ENCODE data around the gene RAI2. TPM values are rescaled to one million over a fixed set of nuclear protein-coding genes. Genes with fewer than 3 reads are reported as not detected.

Gene RAI2
- total RNA-seq, 1 donor from 2014 or later: 7.0 TPM

- TF ChIP-seq CTCF (IDR thresholded peaks at IDR 0.05; ENCODE audit: unreplicated experiment): no peak
- Mint-ChIP-seq H3K36me3 (ENCODE audit: low read depth, unreplicated experiment) (no peaks in the 10 kb centered on the region), H3K4me3 (ENCODE audit: unreplicated experiment) (no peak overlapping the region), H3K9me3 (ENCODE audit: unreplicated experiment) (no peaks in the 10 kb centered on the region), H3K27me3 (ENCODE audit: unreplicated experiment) (no peaks in the 10 kb centered on the region), H3K4me1 (ENCODE audit: unreplicated experiment) (peaks cover 3% of the 10 kb centered on the region), H3K27ac (ENCODE audit: unreplicated experiment) (no peak overlapping the region)
- no peak for DNase-seq (ENCODE audit: low spot score)
These were observed 46.5 kb downstream of the RAI2 start for GRCh38 chrX:17814557-17814956.

GRCh38 chrX:17814059-17814458, 47.0 kb downstream of the RAI2 start:
- H3K9me3 Mint-ChIP-seq (ENCODE audit: unreplicated experiment): no peaks in the 10 kb centered on the region

GRCh38 chrX:17813277-17813676, 47.8 kb downstream of the RAI2 start:
- Mint-ChIP-seq H3K27me3 (ENCODE audit: unreplicated experiment) (no peaks in the 10 kb centered on the region), H3K4me3 (ENCODE audit: unreplicated experiment) (no peak overlapping the region), H3K36me3 (ENCODE audit: low read depth, unreplicated experiment) (no peaks in the 10 kb centered on the region), H3K4me1 (ENCODE audit: unreplicated experiment) (peaks cover 3% of the 10 kb centered on the region), H3K9me3 (ENCODE audit: unreplicated experiment) (no peaks in the 10 kb centered on the region), H3K27ac (ENCODE audit: unreplicated experiment) (no peak overlapping the region)
- no peak for DNase-seq (ENCODE audit: low spot score)
- no peak for TF ChIP-seq CTCF (IDR thresholded peaks at IDR 0.05; ENCODE audit: unreplicated experiment)

More at GRCh38 chrX:17814059-17814458, 47.0 kb downstream of the RAI2 start:
- H3K4me1 Mint-ChIP-seq (ENCODE audit: unreplicated experiment): peaks cover 3% of the 10 kb centered on the region
- H3K36me3 Mint-ChIP-seq (ENCODE audit: low read depth, unreplicated experiment): no peaks in the 10 kb centered on the region
- no peak overlapping the region for H3K4me3 Mint-ChIP-seq (ENCODE audit: unreplicated experiment)
- no peak for TF ChIP-seq CTCF (IDR thresholded peaks at IDR 0.05; ENCODE audit: unreplicated experiment)
- DNase-seq (ENCODE audit: low spot score): no peak
- H3K27me3 Mint-ChIP-seq (ENCODE audit: unreplicated experiment): no peaks in the 10 kb centered on the region
- no peak overlapping the region for H3K27ac Mint-ChIP-seq (ENCODE audit: unreplicated experiment)

- peak; percentile 31 for TF ChIP-seq CTCF (IDR thresholded peaks at IDR 0.05; ENCODE audit: unreplicated experiment)
- no peaks in the 10 kb centered on the region for H3K27me3 Mint-ChIP-seq (ENCODE audit: unreplicated experiment)
- H3K36me3 Mint-ChIP-seq (ENCODE audit: low read depth, unreplicated experiment): no peaks in the 10 kb centered on the region
- H3K4me3 Mint-ChIP-seq (ENCODE audit: unreplicated experiment): no peak overlapping the region
- H3K4me1 Mint-ChIP-seq (ENCODE audit: unreplicated experiment): peaks cover 3% of the 10 kb centered on the region
- H3K27ac Mint-ChIP-seq (ENCODE audit: unreplicated experiment): no peak overlapping the region
- H3K9me3 Mint-ChIP-seq (ENCODE audit: unreplicated experiment): no peaks in the 10 kb centered on the region
- DNase-seq (ENCODE audit: low spot score): peak; percentile 8
These were observed 48.3 kb downstream of the RAI2 start for GRCh38 chrX:17812763-17813162.

- no peak for TF ChIP-seq CTCF (IDR thresholded peaks at IDR 0.05; ENCODE audit: unreplicated experiment)
- DNase-seq (ENCODE audit: low spot score): no peak
- H3K27ac Mint-ChIP-seq (ENCODE audit: unreplicated experiment): no peak overlapping the region
- no peaks in the 10 kb centered on the region for H3K36me3 Mint-ChIP-seq (ENCODE audit: low read depth, unreplicated experiment)
- H3K4me3 Mint-ChIP-seq (ENCODE audit: unreplicated experiment): no peak overlapping the region
- H3K9me3 Mint-ChIP-seq (ENCODE audit: unreplicated experiment): no peaks in the 10 kb centered on the region
- no peaks in the 10 kb centered on the region for H3K27me3 Mint-ChIP-seq (ENCODE audit: unreplicated experiment)
- H3K4me1 Mint-ChIP-seq (ENCODE audit: unreplicated experiment): no peaks in the 10 kb centered on the region
These were observed 51.1 kb downstream of the RAI2 start for GRCh38 chrX:17809984-17810383.
